NCI-H146 treated with DMSO at 0.1 percent for 48 hours (cell line): ENCODE results near the gene JTB.
"Not testable (repeated sequence)": the region's sequence is repeated elsewhere in the genome, so short reads cannot be mapped to it uniquely, and the experiment has no call there.

Source experiments
- DNase-seq: peaks from one replicate; lab custom pipeline; 2025; ENCODE audit not compliant: unreplicated experiment; lab: John Stamatoyannopoulos, UW

Gene JTB

GRCh38 chr1:153979091-153979490 is 1.6 kb upstream of the JTB start:
- DNase-seq: not testable (repeated sequence)

GRCh38 chr1:153978274-153978909 is 918 bp upstream of the JTB start:
- no peak for DNase-seq

- no peak for DNase-seq
These were observed 640 bp downstream of the JTB start for GRCh38 chr1:153976819-153977249.

GRCh38 chr1:153973525-153973924 is 3.9 kb downstream of the JTB start:
- DNase-seq: no peak

GRCh38 chr1:153973071-153973470 is 4.4 kb downstream of the JTB start:
- DNase-seq: no peak

GRCh38 chr1:153970346-153970745 is 7.1 kb downstream of the JTB start:
- no peak for DNase-seq

- no peak for DNase-seq
These were observed 8.5 kb downstream of the JTB start for GRCh38 chr1:153968972-153969371.

GRCh38 chr1:153968408-153968807 is 9.1 kb downstream of the JTB start:
- no peak for DNase-seq

- peak; percentile 45 for DNase-seq
These were observed 9.5 kb downstream of the JTB start for GRCh38 chr1:153968000-153968363.

- DNase-seq: peak; percentile 96
These were observed 10.1 kb downstream of the JTB start, which contains the start of gene CREB3L4 for GRCh38 chr1:153967107-153967999. CREB3L4 (plus strand) TSS chr1:153967902; CDS start chr1:153968526, 624 bp downstream.

GRCh38 chr1:153963850-153964331 is 13.6 kb downstream of the JTB start:
- peak; percentile 42 for DNase-seq

- DNase-seq: peak; percentile 92
These were observed 14.2 kb downstream of the JTB start, which contains the start of gene SLC39A1 for GRCh38 chr1:153963030-153963849. SLC39A1 (minus strand) TSS chr1:153963537; CDS start chr1:153962715, 822 bp downstream.

GRCh38 chr1:153962088-153963029 is 15.1 kb downstream of the JTB start:
- no peak for DNase-seq

- no peak for DNase-seq
These were observed 16.1 kb downstream of the JTB start for GRCh38 chr1:153961421-153961820.

- DNase-seq: no peak
These were observed 17.3 kb downstream of the JTB start for GRCh38 chr1:153960206-153960605.

GRCh38 chr1:153959454-153959853 is 18.0 kb downstream of the JTB start:
- no peak for DNase-seq

GRCh38 chr1:153958961-153959260 is 18.6 kb downstream of the JTB start:
- no peak for DNase-seq

- DNase-seq: peak; percentile 99
These were observed 19.1 kb downstream of the JTB start, which contains the start of gene CRTC2 for GRCh38 chr1:153958111-153958960. CRTC2 (minus strand) TSS chr1:153958612; CDS start chr1:153958497, 115 bp downstream.

GRCh38 chr1:153957744-153958110 is 19.7 kb downstream of the JTB start:
- DNase-seq: no peak
